NOMO-1 treated with DMSO at 0.1 percent for 48 hours (cell line): ENCODE data around the gene CIT.

Experiments
- DNase-seq: peaks from one replicate; lab custom pipeline; 2025; ENCODE audit not compliant: unreplicated experiment; lab: John Stamatoyannopoulos, UW

Gene CIT

GRCh38 chr12:119809023-119809422 is 68.1 kb downstream of the CIT start:
- no peak for DNase-seq

- no peak for DNase-seq
Measured at GRCh38 chr12:119808441-119808840, 68.7 kb downstream of the CIT start.

DNA sequence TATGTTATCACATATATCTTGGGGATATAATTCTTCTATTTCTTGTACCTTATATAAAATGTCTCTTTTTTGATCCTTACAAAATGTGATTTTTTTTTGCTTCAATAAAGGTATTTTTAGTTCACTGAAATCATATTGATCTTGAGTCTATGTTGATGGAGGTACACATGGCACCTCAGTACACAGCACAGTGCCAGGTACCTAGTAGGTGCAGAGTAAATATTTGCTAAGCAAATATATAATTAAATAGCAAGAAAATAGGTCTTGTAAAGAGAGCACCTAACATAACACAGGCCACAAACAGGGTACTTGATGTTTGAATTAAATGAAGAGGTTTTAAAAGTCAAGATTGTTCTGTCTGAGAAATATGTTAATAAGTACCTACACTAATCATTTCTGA is 69.7 kb downstream of the CIT start:
- DNase-seq = no peak

- no peak for DNase-seq
Measured at GRCh38 chr12:119804011-119804641, 73.0 kb downstream of the CIT start.

DNA sequence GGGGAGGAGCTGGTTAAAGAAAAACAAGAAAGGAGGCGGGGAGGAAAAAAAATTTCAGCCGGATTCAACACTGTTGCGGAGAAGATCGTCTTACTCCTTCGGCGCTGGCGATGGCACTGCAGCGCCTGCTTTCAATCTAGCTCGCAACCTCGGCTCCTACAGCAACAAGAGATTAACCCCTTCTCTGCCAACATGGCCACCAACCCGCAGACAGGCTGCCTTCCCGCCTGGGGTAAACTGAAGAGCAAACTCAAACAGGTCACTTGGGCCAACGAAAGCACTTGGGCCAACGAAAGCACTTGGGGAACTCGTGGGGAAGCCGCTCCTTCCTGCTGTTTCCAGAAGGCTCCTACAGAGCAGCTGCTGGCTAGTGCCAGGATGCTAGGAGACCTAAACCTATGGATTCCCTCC is 73.7 kb downstream of the CIT start:
- no peak for DNase-seq

GRCh38 chr12:119802472-119802871 is 74.6 kb downstream of the CIT start:
- no peak for DNase-seq

DNA sequence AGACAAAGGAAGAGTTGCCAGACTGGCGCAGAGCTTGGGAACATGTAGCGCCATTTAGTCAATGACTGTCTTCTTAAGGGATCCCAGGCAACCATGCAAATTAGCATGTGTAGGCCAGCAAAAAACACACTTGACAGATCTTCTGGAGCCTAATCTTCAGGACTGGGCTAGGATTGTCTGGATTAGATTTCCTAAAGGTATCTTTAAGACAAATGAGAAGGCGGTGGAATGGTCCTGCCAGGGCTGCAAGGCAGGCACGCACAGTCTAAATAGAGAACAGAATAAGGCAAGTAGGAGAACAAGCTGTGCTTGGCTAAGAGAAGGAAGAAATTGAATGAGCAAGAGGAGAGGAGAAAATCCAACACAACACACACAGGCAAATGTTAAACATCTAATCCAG is 80.0 kb downstream of the CIT start:
- no peak for DNase-seq

DNA sequence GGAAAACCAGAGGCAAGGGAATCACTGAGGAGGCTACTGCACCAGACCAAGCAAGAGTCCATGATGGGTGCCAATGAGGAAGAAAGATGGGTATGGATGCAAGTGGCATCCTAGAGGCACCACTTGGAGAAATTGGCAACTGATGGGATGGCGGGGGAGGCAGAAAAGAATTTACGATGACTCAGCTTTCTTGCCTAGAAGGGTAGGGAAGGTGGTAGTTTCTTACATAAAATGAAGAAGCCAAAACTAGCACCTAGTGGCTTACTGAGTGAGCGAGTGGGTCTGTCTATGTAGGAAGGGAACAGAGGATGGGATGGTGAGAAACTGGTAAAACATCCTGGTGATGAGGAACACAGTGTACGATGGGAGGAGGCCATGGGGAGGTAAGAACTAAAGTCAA is 80.8 kb downstream of the CIT start:
- DNase-seq = no peak

GRCh38 chr12:119791453-119791852 is 85.7 kb downstream of the CIT start:
- no peak for DNase-seq

DNA sequence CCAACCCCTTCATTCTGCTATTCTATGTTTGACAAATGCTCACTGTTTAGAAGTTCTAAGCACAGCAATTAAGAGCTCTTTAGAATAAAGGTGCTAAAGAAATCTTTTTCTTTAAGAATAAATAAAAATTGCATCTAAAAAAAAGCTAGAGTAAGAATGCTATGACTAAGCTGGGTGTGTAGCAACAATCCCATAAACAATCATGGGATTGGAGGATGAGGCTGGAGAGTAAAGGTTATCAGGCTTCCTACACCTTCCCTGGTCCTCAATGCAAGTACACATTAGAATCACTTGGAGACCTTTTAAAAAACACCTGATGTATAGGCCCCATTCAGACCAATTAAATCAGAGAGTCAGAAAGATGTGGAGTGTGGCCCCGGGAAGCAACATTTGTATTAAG is 88.3 kb downstream of the CIT start:
- no peak for DNase-seq

DNA sequence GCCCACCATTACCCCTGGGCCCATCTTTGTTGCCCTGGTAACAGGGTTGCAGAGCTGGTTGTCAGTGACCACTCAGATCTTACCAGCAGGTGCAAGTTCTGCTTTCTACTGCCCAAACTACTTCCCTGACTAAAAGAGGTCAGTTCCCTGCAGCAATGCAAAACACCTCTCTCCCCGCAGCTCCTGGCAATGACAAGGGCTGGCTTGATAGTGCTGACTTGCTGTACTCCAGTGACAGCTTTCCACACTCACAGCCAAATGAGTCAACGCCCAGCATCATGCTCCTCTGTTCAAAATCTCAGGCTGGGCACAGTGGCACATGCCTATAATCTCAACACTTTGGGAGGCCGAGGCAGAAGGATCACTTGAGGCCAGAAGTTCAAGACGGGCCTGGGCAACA is 90.6 kb downstream of the CIT start:
- DNase-seq = no peak

GRCh38 chr12:119784673-119785072 is 92.4 kb downstream of the CIT start:
- DNase-seq = no peak

- no peak for DNase-seq
Measured at GRCh38 chr12:119783787-119784186, 93.3 kb downstream of the CIT start.

- no peak for DNase-seq
Measured at GRCh38 chr12:119781804-119782203, 95.3 kb downstream of the CIT start.

DNA sequence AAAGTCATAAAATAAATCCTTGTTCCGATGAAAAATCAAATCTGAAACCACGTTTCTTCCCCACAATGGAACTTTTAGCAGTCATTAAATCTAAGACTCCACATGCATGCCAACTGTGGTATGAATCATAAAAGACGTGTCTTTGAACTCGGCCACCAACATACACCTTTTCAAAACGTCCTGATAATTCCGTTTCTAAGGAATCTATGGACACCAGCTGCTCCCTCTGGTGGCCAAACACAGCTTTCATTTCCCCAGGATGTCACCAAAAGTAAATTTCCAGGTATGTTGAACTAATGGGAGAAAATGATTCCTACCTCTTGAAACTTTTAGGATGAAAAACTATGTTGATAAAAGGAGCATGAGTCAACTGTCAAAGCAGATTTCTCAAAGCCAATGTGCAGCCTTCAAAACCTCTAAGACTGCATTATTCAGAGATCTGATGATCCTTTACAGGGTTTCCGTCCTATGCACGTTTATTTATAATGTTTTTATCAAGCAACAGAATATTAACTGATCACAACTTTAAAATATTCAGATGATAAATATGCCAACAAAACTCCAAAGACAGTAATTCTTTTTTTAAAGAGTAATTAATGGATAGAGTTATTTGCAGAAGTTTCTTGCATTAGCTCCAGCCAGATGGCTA is 96.2 kb downstream of the CIT start:
- no peak for DNase-seq

- DNase-seq = no peak
Measured at GRCh38 chr12:119775246-119775895, 101.7 kb downstream of the CIT start.

GRCh38 chr12:119772431-119772830 is 104.7 kb downstream of the CIT start:
- DNase-seq = no peak

DNA sequence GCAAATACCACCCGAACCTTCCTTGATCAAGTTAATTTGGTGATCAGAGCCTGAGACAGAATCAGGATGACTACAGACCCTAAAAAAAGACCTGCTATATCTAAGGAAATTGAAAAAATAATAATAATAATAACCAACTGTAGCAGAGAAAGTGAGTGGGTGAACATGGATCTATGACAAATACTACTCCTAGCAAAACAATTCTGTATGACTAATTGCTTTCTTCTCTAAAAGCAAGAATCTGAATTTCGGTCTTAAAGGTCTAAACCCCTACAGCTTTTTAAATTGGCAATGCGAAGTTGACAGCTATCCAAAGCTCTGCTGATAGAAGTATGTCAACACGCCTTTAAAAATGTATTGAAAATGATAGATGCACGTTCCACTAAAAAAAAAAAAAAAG is 107.0 kb downstream of the CIT start:
- DNase-seq = no peak

DNA sequence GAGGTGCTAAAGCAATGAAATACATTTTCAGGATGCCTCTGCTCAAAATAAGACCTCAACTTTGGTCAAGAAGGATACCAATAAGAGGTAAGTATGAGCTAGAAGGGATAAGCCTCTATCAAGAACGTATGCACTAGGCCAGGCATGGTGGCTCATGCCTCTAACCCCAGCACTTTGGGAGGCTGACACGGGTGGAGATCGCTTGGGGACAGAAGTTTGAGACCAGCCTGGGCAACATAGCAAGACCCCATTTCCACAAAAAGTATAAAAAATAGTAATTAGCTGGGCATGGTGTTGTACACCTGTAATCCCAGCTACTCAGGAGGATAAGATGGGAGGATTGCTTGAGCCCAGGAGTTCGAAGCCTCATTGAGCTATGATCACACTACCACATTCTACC is 114.5 kb downstream of the CIT start:
- DNase-seq = no peak

GRCh38 chr12:119758722-119759121 is 118.4 kb downstream of the CIT start:
- DNase-seq = no peak

- no peak for DNase-seq
Measured at GRCh38 chr12:119758234-119758633, 118.9 kb downstream of the CIT start.

DNA sequence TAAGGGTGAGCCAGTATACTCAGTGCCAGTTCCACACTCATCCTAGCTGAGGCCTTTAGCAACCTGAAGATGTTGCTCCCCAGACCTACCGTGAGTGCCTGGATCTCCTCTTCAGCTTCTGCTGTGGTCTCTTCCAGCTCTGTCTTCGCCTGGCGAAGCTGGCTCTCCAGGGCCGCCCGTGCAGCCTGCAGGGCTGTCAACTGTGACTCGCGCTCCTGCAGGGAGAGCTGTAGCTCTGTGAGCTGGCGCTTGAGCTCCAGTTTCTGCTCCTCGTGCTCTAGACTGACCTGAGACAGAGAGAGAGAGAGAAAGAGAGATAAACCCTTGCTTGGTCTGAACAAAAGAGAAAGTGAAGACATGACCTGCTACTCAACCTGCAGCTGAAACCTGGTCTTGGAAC is 125.2 kb downstream of the CIT start:
- no peak for DNase-seq

- DNase-seq = no peak
Measured at GRCh38 chr12:119749666-119750065, 127.5 kb downstream of the CIT start.
